SK-N-SH (cell line): Measurements from ENCODE around the gene MMP28. TPM values are rescaled to one million over a fixed set of nuclear protein-coding genes. Genes with fewer than 3 reads are reported as not detected.

Experiments
- CTCF ChIA-PET: fragments of 300-600, 350-600 bp; formaldehyde crosslinking; extraction: SDS; loops from one replicate; lab custom pipeline; 2021; lab: Yijun Ruan, JAX
- POLR2A ChIA-PET: fragments of 350-600 bp; sonication (Branson Sonifier 250); formaldehyde crosslinking; extraction: SDS; loops from one replicate; lab custom pipeline; 2020; ENCODE audit warnings: antibody characterized with exemption, inconsistent platforms; lab: Yijun Ruan, JAX
- DNase-seq: peaks from one replicate; pipeline ENCODE4 v3.0.0; 2012
- H2AFZ ChIP-seq: fragments of 200-600 bp; sonication (generic); 2 replicates; pipeline ENCODE4 v1.8.1; 2016; ENCODE audit warnings: antibody characterized with exemption, mild to moderate bottlenecking, low read depth
- H3F3A ChIP-seq: fragments of 200-600 bp; sonication (generic); replicated peaks from 2 replicates; pipeline ENCODE3; 2016; ENCODE audit warnings: antibody characterized with exemption, mild to moderate bottlenecking; ENCODE audit not compliant: insufficient read depth
- H3K27ac ChIP-seq, 2 experiments: fragments of 200-500 bp in 1 of 2; fragments of 200-600 bp in 1 of 2; sonication (Bioruptor generic) in 1 of 2; sonication (generic), shearing (Covaris generic) in 1 of 2; 2 replicates each; pipeline versions ENCODE4 v1.5.1 to v1.6.1; 2014 to 2016; ENCODE audit warnings: low read depth in 2 of 2, inconsistent platforms in 1 of 2, low read length in 1 of 2, mild to moderate bottlenecking in 1 of 2, mixed read lengths in 1 of 2
- H3K27me3 ChIP-seq: fragments of 200-600 bp; sonication (generic), shearing (Covaris generic); 2 replicates; pipeline ENCODE4 v1.6.1; 2016; ENCODE audit warnings: mixed run types; ENCODE audit not compliant: insufficient read depth
- H3K36me3 ChIP-seq, 2 experiments: fragments of 200-500 bp in 1 of 2; fragments of 200-600 bp in 1 of 2; sonication (Bioruptor generic) in 1 of 2; sonication (generic) in 1 of 2; replicated peaks in 1 of 2; 2 replicates each; pipeline versions ENCODE3 to v1.5.1; 2014 to 2016; ENCODE audit warnings: low read length in 1 of 2, mild to moderate bottlenecking in 1 of 2; ENCODE audit not compliant: insufficient read depth in 2 of 2, control insufficient read depth in 1 of 2
- H3K4me1 ChIP-seq, 2 experiments: fragments of 200-500 bp in 1 of 2; fragments of 200-600 bp in 1 of 2; sonication (Bioruptor generic) in 1 of 2; sonication (generic), shearing (Covaris generic) in 1 of 2; 2 replicates each; pipeline versions ENCODE4 v1.5.1 to v1.6.1; 2014 to 2016; ENCODE audit warnings: low read depth in 1 of 2, low read length in 1 of 2, mixed run types in 1 of 2; ENCODE audit not compliant: insufficient read depth in 2 of 2, control insufficient read depth in 1 of 2
- H3K4me2 ChIP-seq: fragments of 200-600 bp; sonication (generic), shearing (Covaris generic); 2 replicates; pipeline ENCODE4 v1.6.1; 2017; ENCODE audit warnings: mixed run types
- H3K4me3 ChIP-seq, 2 experiments: fragments of 200-500 bp in 1 of 2; fragments of 200-600 bp in 1 of 2; sonication (Bioruptor generic) in 1 of 2; sonication (generic), shearing (Covaris generic) in 1 of 2; 2 replicates each; pipeline versions ENCODE4 v1.5.1 to v1.8.1; 2014 to 2016; ENCODE audit warnings: low read depth in 2 of 2, inconsistent platforms in 1 of 2, low read length in 1 of 2, mild to moderate bottlenecking in 1 of 2, mixed read lengths in 1 of 2, moderate library complexity in 1 of 2
- H3K79me2 ChIP-seq: fragments of 200-600 bp; sonication (generic); 2 replicates; pipeline ENCODE4 v1.8.1; 2017; ENCODE audit warnings: mild to moderate bottlenecking; ENCODE audit not compliant: insufficient read depth
- H3K9ac ChIP-seq: fragments of 200-600 bp; sonication (generic); 2 replicates; pipeline ENCODE4 v1.6.1; 2017; ENCODE audit warnings: mixed run types
- H3K9me2 ChIP-seq: fragments of 200-600 bp; sonication (generic); 2 replicates; pipeline ENCODE4 v1.6.1; 2017; ENCODE audit warnings: mixed run types
- H3K9me3 ChIP-seq: fragments of 200-600 bp; sonication (generic); 2 replicates; pipeline ENCODE4 v1.6.1; 2017; ENCODE audit warnings: mixed run types, mild to moderate bottlenecking, moderate library complexity
- H4K20me1 ChIP-seq: fragments of 200-600 bp; sonication (generic); 2 replicates; pipeline ENCODE4 v1.6.1; 2017; ENCODE audit warnings: mild to moderate bottlenecking, mixed run types; ENCODE audit not compliant: insufficient read depth
- ELF1 ChIP-seq: IDR thresholded peaks from 2 replicates; pipeline ENCODE4 v1.4.0; 2012
- FOSL2 ChIP-seq: IDR thresholded peaks from 2 replicates; pipeline ENCODE4 v1.4.0; 2012; ENCODE audit warnings: low read depth, mild to moderate bottlenecking, moderate library complexity, borderline replicate concordance
- FOXM1 ChIP-seq: IDR thresholded peaks from 2 replicates; pipeline ENCODE4 v1.4.0; 2012; ENCODE audit warnings: low read depth, mild to moderate bottlenecking
- JUND ChIP-seq: IDR thresholded peaks from 2 replicates; pipeline ENCODE4 v1.4.0; 2012
- MAX ChIP-seq: IDR thresholded peaks from 2 replicates; pipeline ENCODE4 v1.4.0; 2012; ENCODE audit warnings: low read depth
- MEF2A ChIP-seq: IDR thresholded peaks from 2 replicates; pipeline ENCODE4 v1.4.0; 2012; ENCODE audit warnings: low read depth, borderline replicate concordance
- NRF1 ChIP-seq: IDR thresholded peaks from 2 replicates; pipeline ENCODE4 v1.6.1; 2012; ENCODE audit warnings: low read depth, mild to moderate bottlenecking, low read length
- RAD21 ChIP-seq: IDR thresholded peaks from 2 replicates; pipeline ENCODE4 v1.6.1; 2012; ENCODE audit warnings: mild to moderate bottlenecking, low read length
- RCOR1 ChIP-seq: fragments of 150-350 bp; IDR thresholded peaks from 2 replicates; pipeline ENCODE4 v1.6.1; 2017; ENCODE audit warnings: antibody characterized with exemption, low read length
- RFX5 ChIP-seq: IDR thresholded peaks from 2 replicates; pipeline ENCODE4 v1.6.1; 2012; ENCODE audit warnings: mild to moderate bottlenecking, improper control_type of control experiment, low read length
- RXRA ChIP-seq: IDR thresholded peaks from 2 replicates; pipeline ENCODE4 v1.4.0; 2012; ENCODE audit warnings: low read depth, mild to moderate bottlenecking, borderline replicate concordance
- SIN3A ChIP-seq: IDR thresholded peaks from 2 replicates; pipeline ENCODE4 v1.6.1; 2012; ENCODE audit warnings: low read depth, mild to moderate bottlenecking, low read length, moderate library complexity, borderline replicate concordance
- SMC3 ChIP-seq: IDR thresholded peaks from 2 replicates; pipeline ENCODE4 v1.6.1; 2012; ENCODE audit warnings: low read depth, low read length, improper control_type of control experiment
- TAF1 ChIP-seq: IDR thresholded peaks from 2 replicates; pipeline ENCODE4 v1.6.1; 2012; ENCODE audit warnings: low read depth, mild to moderate bottlenecking, low read length, moderate library complexity, borderline replicate concordance
- USF1 ChIP-seq: IDR thresholded peaks from 2 replicates; pipeline ENCODE4 v1.4.0; 2012; ENCODE audit warnings: low read depth, borderline replicate concordance
- USF2 ChIP-seq: fragments of 150-350 bp; IDR thresholded peaks from 2 replicates; pipeline ENCODE4 v1.6.1; 2017; ENCODE audit warnings: antibody characterized with exemption, low read length, low read depth, borderline replicate concordance
- ZBTB33 ChIP-seq: IDR thresholded peaks from 2 replicates; pipeline ENCODE4 v1.4.0; 2012; ENCODE audit warnings: low read depth, borderline replicate concordance
- WGBS: methylation state at CpG from one replicate; pipeline ENCODE4 v1.1.6; 2017; ENCODE audit warnings: low lambda C conversion rate; 5-methylcytosine and 5-hydroxymethylcytosine counted together
- polyA plus RNA-seq, 3 experiments: library from polyadenylated mRNA; depleted of rRNA; stranded (reverse); fragments of >200 nt; gene quantifications; 2 replicates each; pipeline ENCODE4 v1.2.3, GENCODE V29; 2012

Gene MMP28
- polyA plus RNA-seq, 1 of the 3 experiments (the other 2 are of a cell fraction), result 0.33 TPM

- H3F3A ChIP-seq, result no peaks in the 10 kb centered on the region
- H3K9ac ChIP-seq, result no peak overlapping the region
- WGBS, result 88% methylated on average over 5 of the region's 5 CpGs
- CTCF ChIA-PET, result interaction anchor here (0.7 to 2.5 kb wide), 4 partner anchors 9 to 67 kb away, joined by 3 to 9 read pairs (median 5); no protein-coding TSS in a partner anchor
- no peak overlapping the region for H3K4me3 ChIP-seq
- H3K79me2 ChIP-seq, result no peaks in the 10 kb centered on the region
- H3K4me2 ChIP-seq, result no peak overlapping the region
- H3K36me3 ChIP-seq, result no peaks in the 10 kb centered on the region
- TF ChIP-seq RCOR1, result no peak
- no peak for TF ChIP-seq JUND
- no peak for TF ChIP-seq USF1
- no peak for TF ChIP-seq SMC3
- TF ChIP-seq MEF2A, result no peak
- TF ChIP-seq FOXM1, result no peak
- no peak for TF ChIP-seq USF2
- TF ChIP-seq ZBTB33, result no peak
- TF ChIP-seq RFX5, result no peak
- TF ChIP-seq RAD21, result no peak
- TF ChIP-seq MAX, result no peak
- TF ChIP-seq SIN3A, result no peak
- TF ChIP-seq NRF1, result no peak
- no peak for TF ChIP-seq TAF1
- TF ChIP-seq FOSL2, result no peak
- no peak for TF ChIP-seq RXRA
- TF ChIP-seq ELF1, result no peak
- no peaks in the 10 kb centered on the region; a peak in 1 of 4 replicates for H3K4me1 ChIP-seq
- no peak overlapping the region for H3K27ac ChIP-seq
- H3K9me3 ChIP-seq, result no peaks in the 10 kb centered on the region
- H4K20me1 ChIP-seq, result no peaks in the 10 kb centered on the region
- H3K27me3 ChIP-seq, result no peaks in the 10 kb centered on the region
- H2AFZ ChIP-seq, result no peak overlapping the region
- H3K9me2 ChIP-seq, result no peaks in the 10 kb centered on the region
- POLR2A ChIA-PET, result no interaction called here
- DNase-seq, result no peak
These were observed 56.8 kb downstream of the MMP28 start for GRCh38 chr17:35738519-35739133.
